NCI-H2196 (cell line): ENCODE results near the gene DLG3.
"Not testable (repeated sequence)": the region's sequence is repeated elsewhere in the genome, so short reads cannot be mapped to it uniquely, and the experiment has no call there.

Experiments used
- DNase-seq: peaks from one replicate; lab custom pipeline; 2025; ENCODE audit not compliant: unreplicated experiment; lab: John Stamatoyannopoulos, UW

DLG3 gene

GRCh38 chrX:70444326-70444945 is at the start of gene DLG3:
DLG3 (plus strand) TSS chrX:70444835; CDS start chrX:70445202, 367 bp downstream.
- DNase-seq: peak; percentile 19

GRCh38 chrX:70398899-70399298 is 45.7 kb upstream of the DLG3 start:
- no peak for DNase-seq

GRCh38 chrX:70400181-70400580 is 44.5 kb upstream of the DLG3 start:
- DNase-seq: not testable (repeated sequence)

- DNase-seq: no peak
These were observed 41.9 kb upstream of the DLG3 start for GRCh38 chrX:70402721-70403120.

DNA sequence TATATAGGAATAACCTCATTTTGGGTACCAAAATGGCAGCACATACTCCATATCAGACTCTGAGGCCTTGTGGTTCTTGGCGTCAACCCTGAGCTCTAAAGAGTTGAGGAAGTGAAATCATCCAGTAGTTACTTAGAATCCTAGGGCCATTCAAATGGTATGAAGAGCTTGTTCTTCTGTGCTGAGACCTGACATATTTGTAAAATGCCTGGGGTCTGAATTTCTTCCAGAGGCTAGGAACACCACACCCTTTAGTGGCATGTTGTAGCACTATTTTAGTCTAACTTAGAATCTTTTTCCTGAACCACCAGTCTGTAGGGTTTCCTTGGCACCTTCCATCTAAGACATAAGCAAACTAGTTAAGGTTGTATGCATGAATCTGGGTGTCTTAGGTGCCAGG is 39.6 kb upstream of the DLG3 start:
- no peak for DNase-seq

GRCh38 chrX:70410921-70411320 is 33.7 kb upstream of the DLG3 start:
- DNase-seq: no peak

- DNase-seq: no peak
These were observed 33.2 kb upstream of the DLG3 start for GRCh38 chrX:70411475-70411874.

DNA sequence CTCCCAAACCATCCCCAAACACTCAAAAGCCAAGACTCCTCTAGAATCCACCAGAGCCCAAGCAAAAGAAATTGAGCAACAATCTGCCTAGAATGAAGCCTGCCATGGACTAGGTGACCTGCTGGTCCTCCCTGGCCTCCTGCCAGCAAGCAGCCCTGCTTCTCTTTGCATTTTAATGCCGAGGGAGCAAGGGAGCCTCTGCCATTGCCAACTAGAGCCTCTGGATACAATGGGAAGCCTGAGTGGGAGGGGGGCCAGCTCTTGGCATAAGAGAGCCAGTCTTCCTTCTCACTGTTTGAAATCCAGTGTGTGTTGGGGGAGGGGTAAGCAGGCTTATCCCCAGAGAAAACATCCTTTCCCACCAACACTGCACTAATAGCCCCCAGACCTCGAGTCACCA is 23.0 kb upstream of the DLG3 start:
- DNase-seq: peak; percentile 17

- DNase-seq: peak; percentile 45
These were observed 21.7 kb upstream of the DLG3 start, which contains the start of gene GDPD2 for GRCh38 chrX:70422851-70423341. GDPD2 (plus strand) TSS chrX:70423314; CDS start chrX:70424985, 1,671 bp downstream.

DNA sequence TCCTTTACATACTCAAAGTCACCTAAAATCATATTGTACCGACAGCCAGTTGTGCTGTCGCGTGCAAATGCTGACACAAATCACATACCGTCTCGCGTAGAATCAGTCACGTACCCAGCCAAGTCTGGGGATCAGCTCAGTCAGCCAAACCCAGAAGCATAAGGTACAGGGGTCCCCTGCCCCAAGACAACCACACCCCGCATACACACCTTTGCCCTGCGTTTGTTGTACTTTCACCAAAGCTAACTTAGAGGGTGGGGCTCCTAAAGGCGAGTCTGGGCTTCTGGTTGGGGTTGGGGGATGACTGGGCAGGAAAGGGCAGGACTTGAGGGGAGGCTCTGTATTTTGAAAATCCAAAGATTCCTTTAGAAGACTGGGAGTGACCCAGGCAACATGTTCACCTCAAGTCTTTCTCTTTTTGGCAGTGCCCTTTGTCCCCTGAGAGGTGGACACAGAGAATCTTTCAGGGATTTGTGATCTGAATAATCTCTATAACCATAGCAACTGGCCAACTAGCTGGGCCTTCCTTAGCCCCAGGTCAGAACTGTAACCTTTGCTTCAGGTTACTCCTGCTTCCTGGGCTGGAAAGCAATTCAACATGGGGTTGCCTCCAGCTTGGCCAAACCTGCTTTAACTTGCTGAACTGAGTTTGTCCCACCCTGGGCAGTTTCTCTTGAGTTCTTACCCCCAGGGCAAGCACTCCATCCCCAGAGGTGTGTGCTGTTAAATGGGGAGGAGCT is 20.5 kb upstream of the DLG3 start:
- DNase-seq: no peak

GRCh38 chrX:70424801-70425200 is 19.8 kb upstream of the DLG3 start:
- no peak for DNase-seq

DNA sequence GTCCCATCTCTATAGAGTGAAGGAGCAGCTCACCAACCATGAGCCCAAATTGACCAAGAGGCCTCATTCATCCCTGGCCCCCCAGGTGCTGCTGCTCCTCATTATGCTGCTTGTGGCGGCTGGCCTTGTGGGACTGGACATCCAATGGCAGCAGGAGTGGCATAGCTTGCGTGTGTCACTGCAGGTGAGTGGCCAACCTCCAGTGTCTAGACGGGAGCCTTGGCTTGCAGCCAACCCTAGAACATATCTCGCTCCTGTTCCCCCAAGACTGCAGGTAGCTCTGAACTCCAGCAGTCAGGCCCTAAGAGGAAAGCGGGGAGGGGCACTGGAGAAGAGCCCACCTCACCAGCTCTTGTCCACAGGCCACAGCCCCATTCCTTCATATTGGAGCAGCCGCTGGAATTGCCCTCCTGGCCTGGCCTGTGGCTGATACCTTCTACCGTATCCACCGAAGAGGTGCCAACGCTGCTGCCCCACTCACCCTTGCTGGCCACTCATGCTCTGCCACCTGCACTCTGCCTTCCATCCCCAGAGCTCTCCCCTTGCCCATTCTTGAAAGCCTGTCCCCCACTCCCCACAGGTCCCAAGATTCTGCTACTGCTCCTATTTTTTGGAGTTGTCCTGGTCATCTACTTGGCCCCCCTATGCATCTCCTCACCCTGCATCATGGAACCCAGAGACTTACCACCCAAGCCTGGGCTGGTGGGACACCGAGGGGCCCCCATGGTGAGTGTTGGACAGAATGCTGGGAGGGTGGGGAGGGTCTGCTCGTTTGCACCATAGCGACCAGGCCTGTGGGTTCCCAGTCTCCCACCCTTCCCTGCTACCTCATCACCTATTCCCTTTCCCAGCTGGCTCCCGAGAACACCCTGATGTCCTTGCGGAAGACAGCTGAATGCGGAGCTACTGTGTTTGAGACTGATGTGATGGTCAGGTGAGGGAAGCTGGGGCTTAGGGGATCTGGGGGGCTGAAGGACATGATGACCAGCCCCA is 18.1 kb upstream of the DLG3 start:
- no peak for DNase-seq

DNA sequence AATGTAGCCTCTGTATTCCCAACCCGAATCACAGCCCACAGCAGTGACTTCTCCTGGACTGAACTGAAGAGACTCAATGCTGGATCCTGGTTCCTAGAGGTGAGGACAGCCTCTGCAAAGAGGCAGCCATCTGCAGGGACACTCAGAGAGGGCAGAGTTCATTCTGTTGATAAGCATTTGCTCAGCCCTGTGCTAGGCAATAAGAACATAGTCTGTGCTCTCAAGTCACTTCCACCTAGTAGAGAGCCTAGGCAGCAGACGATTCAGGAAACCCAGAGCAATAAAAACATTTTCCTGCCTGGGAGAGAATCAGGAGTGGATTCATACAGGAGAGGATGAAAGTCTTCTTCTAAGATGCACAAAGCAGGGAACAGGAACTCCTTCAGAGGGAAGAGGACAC is 17.3 kb upstream of the DLG3 start:
- DNase-seq: no peak

DNA sequence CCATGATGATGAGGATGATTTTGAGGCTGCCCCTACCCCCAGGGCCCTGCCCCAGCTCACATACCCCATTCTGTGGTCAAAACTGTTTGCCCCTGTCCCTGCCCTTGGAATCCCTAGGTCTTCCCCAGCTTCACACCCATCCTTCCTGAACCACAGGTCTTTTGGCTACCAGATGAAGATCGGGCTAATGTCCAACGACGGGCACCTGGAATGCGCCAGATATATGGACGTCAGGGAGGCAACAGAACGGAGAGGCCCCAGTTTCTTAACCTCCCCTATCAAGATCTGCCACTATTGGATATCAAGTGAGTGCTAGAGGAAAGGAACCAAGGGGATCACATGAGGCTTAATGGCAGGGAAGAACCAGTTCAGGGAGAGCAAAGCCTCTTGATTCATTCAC is 14.9 kb upstream of the DLG3 start:
- no peak for DNase-seq

GRCh38 chrX:70432936-70433847 is 11.4 kb upstream of the DLG3 start:
- DNase-seq: no peak

DNA sequence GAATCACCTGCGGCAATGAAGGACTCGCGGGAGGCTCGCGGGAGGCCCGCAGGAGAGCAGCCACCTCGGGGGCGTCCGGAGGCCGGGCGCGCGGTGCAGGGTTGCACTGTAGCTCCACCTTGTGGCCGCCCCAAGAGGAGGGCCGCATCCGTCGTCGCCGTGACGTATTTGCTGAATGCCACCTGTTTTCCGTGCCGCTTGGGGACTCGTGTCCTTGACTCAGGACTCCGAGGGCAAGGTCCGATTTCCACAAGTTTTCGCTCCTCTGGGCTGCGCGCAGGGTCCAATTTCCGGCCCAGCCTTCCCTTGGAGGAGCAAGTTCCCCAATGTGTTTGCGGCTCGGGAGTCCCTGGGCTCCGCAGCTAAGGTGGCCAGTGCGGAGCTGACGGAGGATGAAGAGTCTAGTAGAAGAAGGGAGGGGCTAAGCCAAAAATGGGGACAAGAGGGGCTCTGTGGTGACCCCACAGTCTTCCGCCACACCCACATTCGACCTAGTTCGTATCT is 10.7 kb upstream of the DLG3 start:
- peak; percentile 60 for DNase-seq

- peak; percentile 81 for DNase-seq
These were observed 10.2 kb upstream of the DLG3 start for GRCh38 chrX:70434352-70434866.

DNA sequence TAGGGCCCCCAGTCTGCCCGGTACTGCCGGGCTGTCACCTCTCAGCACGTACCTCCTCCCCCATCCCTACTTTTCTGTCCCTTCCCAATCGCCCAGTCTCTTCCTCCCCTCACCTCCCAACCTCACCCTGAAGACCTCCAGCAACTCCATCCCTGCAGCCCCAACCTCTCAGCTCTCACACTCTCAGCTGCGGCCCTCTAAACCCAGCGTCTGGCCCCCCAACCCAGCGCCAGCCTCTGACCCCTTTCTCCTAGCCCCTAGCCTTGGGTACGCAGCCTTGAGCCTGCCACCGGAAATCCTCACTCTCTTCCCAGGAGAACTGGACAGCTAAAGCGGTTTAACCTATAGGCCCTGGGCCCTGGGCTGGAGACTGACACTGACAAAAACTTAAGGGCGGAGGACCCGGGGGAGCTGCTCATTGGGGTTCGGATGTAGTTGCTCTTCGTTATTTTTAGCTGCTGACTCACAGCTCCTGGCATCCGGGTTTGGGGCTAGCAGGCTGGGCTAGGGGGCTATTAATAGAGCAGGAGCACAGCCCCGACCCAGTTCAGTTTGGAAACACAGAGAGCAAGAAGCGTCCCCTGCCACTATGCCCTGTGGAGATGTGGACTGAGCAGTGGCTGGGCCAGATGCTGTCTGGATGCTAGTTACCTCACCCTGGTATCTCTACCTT is 9.6 kb upstream of the DLG3 start:
- DNase-seq: no peak

GRCh38 chrX:70436343-70436742 is 8.3 kb upstream of the DLG3 start:
- DNase-seq: no peak
